ENCODE results near the gene F2RL2.
A peak's percentile ranks its signal among the peaks of the same experiment; 100 is the strongest.

Gene F2RL2

GRCh38 chr5:76586531-76586930 lies 36.7 kb downstream of the F2RL2 start:
- no peak overlapping the region for H2AFZ ChIP-seq (ENCODE audit: low read length)
- H3K4me3 ChIP-seq (ENCODE audit: low read length) = no peak overlapping the region
- peaks cover 18% of the 10 kb centered on the region for H3F3A ChIP-seq (ENCODE audit: insufficient read depth, low read length)
- no peak overlapping the region for H3K4me2 ChIP-seq (ENCODE audit: low read depth, low read length)
- H3K36me3 ChIP-seq (replicated peaks; ENCODE audit: insufficient read depth, low read length) = no peaks in the 10 kb centered on the region
- no peak overlapping the region for H3K27ac ChIP-seq (ENCODE audit: low read length)
- H3K79me2 ChIP-seq (ENCODE audit: low read length) = no peaks in the 10 kb centered on the region
- no peak for TF ChIP-seq EZH2phosphoT487 (IDR thresholded peaks at IDR 0.05; ENCODE audit: low read length)
- TF ChIP-seq EZH2 (optimal IDR thresholded peaks at IDR 0.05; ENCODE audit: low read depth, low read length) = no peak
- no peak for TF ChIP-seq CTCF (IDR thresholded peaks at IDR 0.05; ENCODE audit: low read length)
- no peaks in the 10 kb centered on the region for H3K9me3 ChIP-seq (replicated peaks; ENCODE audit: insufficient read depth, low read length)
- H3K4me1 ChIP-seq (ENCODE audit: low read length) = peaks cover 30% of the 10 kb centered on the region
- no peaks in the 10 kb centered on the region for H3K9me2 ChIP-seq (replicated peaks; ENCODE audit: insufficient read depth, low read length)
- no peak for DNase-seq
- no peaks in the 10 kb centered on the region for H3K27me3 ChIP-seq (replicated peaks; ENCODE audit: insufficient read depth, low read length)
- H4K20me1 ChIP-seq (ENCODE audit: insufficient read depth, low read length) = no peaks in the 10 kb centered on the region
- H3K9ac ChIP-seq (ENCODE audit: low read length) = no peak overlapping the region

- Histone ChIP-seq H3K27me3 (replicated peaks; ENCODE audit: insufficient read depth, low read length) (no peaks in the 10 kb centered on the region), H3K9me3 (replicated peaks; ENCODE audit: insufficient read depth, low read length) (no peaks in the 10 kb centered on the region), H3K9ac (ENCODE audit: low read length) (no peak overlapping the region), H3K36me3 (replicated peaks; ENCODE audit: insufficient read depth, low read length) (no peaks in the 10 kb centered on the region), H3F3A (ENCODE audit: insufficient read depth, low read length) (peaks cover 18% of the 10 kb centered on the region), H3K9me2 (replicated peaks; ENCODE audit: insufficient read depth, low read length) (no peaks in the 10 kb centered on the region), H3K4me1 (ENCODE audit: low read length) (peaks cover 37% of the 10 kb centered on the region), H3K4me2 (ENCODE audit: low read depth, low read length) (no peak overlapping the region), H4K20me1 (ENCODE audit: insufficient read depth, low read length) (no peaks in the 10 kb centered on the region), H3K4me3 (ENCODE audit: low read length) (no peak overlapping the region), H2AFZ (ENCODE audit: low read length) (no peak overlapping the region), H3K79me2 (ENCODE audit: low read length) (no peaks in the 10 kb centered on the region), H3K27ac (ENCODE audit: low read length) (no peak overlapping the region)
- TF ChIP-seq EZH2 (optimal IDR thresholded peaks at IDR 0.05; ENCODE audit: low read depth, low read length) (no peak), CTCF (IDR thresholded peaks at IDR 0.05; ENCODE audit: low read length) (no peak), EZH2phosphoT487 (IDR thresholded peaks at IDR 0.05; ENCODE audit: low read length) (no peak)
- DNase-seq = no peak
Observed at GRCh38 chr5:76585783-76586217, 37.4 kb downstream of the F2RL2 start.

- TF ChIP-seq CTCF (IDR thresholded peaks at IDR 0.05; ENCODE audit: low read length) (peak; percentile 42), EZH2 (optimal IDR thresholded peaks at IDR 0.05; ENCODE audit: low read depth, low read length) (no peak)
- Histone ChIP-seq H3K4me2 (ENCODE audit: low read depth, low read length) (peak overlapping the region; percentile 48), H3K9me3 (replicated peaks; ENCODE audit: insufficient read depth, low read length) (no peaks in the 10 kb centered on the region), H3K79me2 (ENCODE audit: low read length) (no peaks in the 10 kb centered on the region), H3K4me3 (ENCODE audit: low read length) (0 out of 2 replicates have a peak overlapping the region, but pooled peaks have one; percentile 6), H3K9me2 (replicated peaks; ENCODE audit: insufficient read depth, low read length) (no peaks in the 10 kb centered on the region), H3K4me1 (ENCODE audit: low read length) (peaks cover 26% of the 10 kb centered on the region), H3K27me3 (replicated peaks; ENCODE audit: insufficient read depth, low read length) (no peaks in the 10 kb centered on the region), H3K9ac (ENCODE audit: low read length) (peak overlapping the region; percentile 8; the same call in 1 of the 2 replicates), H2AFZ (ENCODE audit: low read length) (no peak overlapping the region), H3K36me3 (replicated peaks; ENCODE audit: insufficient read depth, low read length) (no peaks in the 10 kb centered on the region), H4K20me1 (ENCODE audit: insufficient read depth, low read length) (no peaks in the 10 kb centered on the region), H3F3A (ENCODE audit: insufficient read depth, low read length) (peaks cover 10% of the 10 kb centered on the region; the same call in 1 of the 2 replicates), H3K27ac (ENCODE audit: low read length) (peak overlapping the region; percentile 75; the same call in 1 of the 2 replicates)
- DNase-seq = peak; percentile 47
Observed at GRCh38 chr5:76583163-76584047, 39.8 kb downstream of the F2RL2 start.

Measured in MM.1S (cell line).